Inferior parietal cortex (tissue), 1 donor: ENCODE measurements around the gene EXOC6B.

ENCODE experiments used
- DNase-seq: peaks from one replicate; pipeline ENCODE4 v3.0.0-alpha.2; 2016; ENCODE audit errors: extremely low spot score

EXOC6B gene

GRCh38 chr2:72789241-72789640 lies 36.6 kb downstream of the EXOC6B start:
- DNase-seq, result no peak

GRCh38 chr2:72788756-72789155 lies 37.1 kb downstream of the EXOC6B start:
- DNase-seq, result no peak

- no peak for DNase-seq
These were observed 40.3 kb downstream of the EXOC6B start for GRCh38 chr2:72785517-72785916.

GRCh38 chr2:72782520-72782919 lies 43.3 kb downstream of the EXOC6B start:
- no peak for DNase-seq

GRCh38 chr2:72781480-72781879 lies 44.4 kb downstream of the EXOC6B start:
- DNase-seq, result no peak

GRCh38 chr2:72780477-72780876 lies 45.4 kb downstream of the EXOC6B start:
- DNase-seq, result no peak

GRCh38 chr2:72779495-72779894 lies 46.3 kb downstream of the EXOC6B start:
- DNase-seq, result no peak

- no peak for DNase-seq
These were observed 47.4 kb downstream of the EXOC6B start for GRCh38 chr2:72778410-72778809.

- DNase-seq, result peak; percentile 96
These were observed 54.9 kb downstream of the EXOC6B start for GRCh38 chr2:72770879-72771461.

- DNase-seq, result no peak
These were observed 59.7 kb downstream of the EXOC6B start for GRCh38 chr2:72765997-72766609.

- no peak for DNase-seq
These were observed 63.6 kb downstream of the EXOC6B start for GRCh38 chr2:72762276-72762675.

GRCh38 chr2:72759755-72760154 lies 66.1 kb downstream of the EXOC6B start:
- no peak for DNase-seq

GRCh38 chr2:72757177-72757775 lies 68.6 kb downstream of the EXOC6B start:
- DNase-seq, result no peak

GRCh38 chr2:72755647-72756423 lies 70.0 kb downstream of the EXOC6B start:
- DNase-seq, result no peak

- no peak for DNase-seq
These were observed 71.1 kb downstream of the EXOC6B start for GRCh38 chr2:72754628-72755320.

GRCh38 chr2:72750977-72751639 lies 74.7 kb downstream of the EXOC6B start:
- DNase-seq, result no peak

GRCh38 chr2:72750466-72750865 lies 75.4 kb downstream of the EXOC6B start:
- no peak for DNase-seq

GRCh38 chr2:72747344-72747743 lies 78.5 kb downstream of the EXOC6B start:
- no peak for DNase-seq

GRCh38 chr2:72745679-72746368 lies 80.0 kb downstream of the EXOC6B start:
- peak; percentile 91 for DNase-seq

GRCh38 chr2:72744049-72744448 lies 81.8 kb downstream of the EXOC6B start:
- no peak for DNase-seq

- no peak for DNase-seq
These were observed 82.4 kb downstream of the EXOC6B start for GRCh38 chr2:72743481-72743880.
